BE2C (cell line): ENCODE data around the gene UGT1A9. TPM values are rescaled to one million over a fixed set of nuclear protein-coding genes. Genes with fewer than 3 reads are reported as not detected.
A peak's percentile ranks its signal among the peaks of the same experiment; 100 is the strongest.
"Not testable (repeated sequence)": the region's sequence is repeated elsewhere in the genome, so short reads cannot be mapped to it uniquely, and the experiment has no call there.

Experiments used
- DNase-seq: peaks from one replicate; pipeline ENCODE4 v3.0.0-alpha.2; 2020
- H3K27me3 ChIP-seq: fragments of 250-450 bp; sonication (Bioruptor Pico); 2 replicates; pipeline ENCODE4 v1.5.1; 2020; ENCODE audit warnings: mild to moderate bottlenecking
- H3K36me3 ChIP-seq: fragments of 250-450 bp; sonication (Bioruptor Pico); 2 replicates; pipeline ENCODE4 v1.5.1; 2020; ENCODE audit warnings: mild to moderate bottlenecking
- H3K4me1 ChIP-seq: fragments of 250-450 bp; sonication (Bioruptor Pico); 2 replicates; pipeline ENCODE4 v1.5.1; 2020
- H3K4me3 ChIP-seq: 2 replicates; pipeline ENCODE4 v1.5.1; 2011; ENCODE audit warnings: low read depth, low read length
- H3K9me3 ChIP-seq: fragments of 250-450 bp; sonication (Bioruptor Pico); 2 replicates; pipeline ENCODE4 v1.5.1; 2020
- polyA plus RNA-seq: library from polyadenylated mRNA; unstranded; fragments of >200 nt; gene quantifications from one replicate; pipeline ENCODE4 v1.2.1, GENCODE V29; 2012; ENCODE audit warnings: low read depth, missing spikeins; ENCODE audit not compliant: insufficient read length, insufficient read depth
- TF ChIP-seq, protein P1 (sequence below): IDR thresholded peaks from 2 replicates; pipeline ENCODE4 v1.5.1; 2012; ENCODE audit warnings: mild to moderate bottlenecking, low read depth, low read length

UGT1A9 gene
- not detected for polyA plus RNA-seq

GRCh38 chr2:233671290-233672161, at the start of gene UGT1A9:
Gene UGT1A9 (plus strand): TSS chr2:233671898. CDS start chr2:233671935, 37 bp downstream.
- Histone ChIP-seq H3K9me3 (no peaks in the 10 kb centered on the region), H3K27me3 (no peaks in the 10 kb centered on the region; the same call in 1 of the 2 replicates), H3K4me1 (no peaks in the 10 kb centered on the region), H3K4me3 (no peak within 1 kb of the TSS), H3K36me3 (no peaks in the 10 kb centered on the region)
- DNase-seq, result no peak
- TF ChIP-seq, protein P1, sequence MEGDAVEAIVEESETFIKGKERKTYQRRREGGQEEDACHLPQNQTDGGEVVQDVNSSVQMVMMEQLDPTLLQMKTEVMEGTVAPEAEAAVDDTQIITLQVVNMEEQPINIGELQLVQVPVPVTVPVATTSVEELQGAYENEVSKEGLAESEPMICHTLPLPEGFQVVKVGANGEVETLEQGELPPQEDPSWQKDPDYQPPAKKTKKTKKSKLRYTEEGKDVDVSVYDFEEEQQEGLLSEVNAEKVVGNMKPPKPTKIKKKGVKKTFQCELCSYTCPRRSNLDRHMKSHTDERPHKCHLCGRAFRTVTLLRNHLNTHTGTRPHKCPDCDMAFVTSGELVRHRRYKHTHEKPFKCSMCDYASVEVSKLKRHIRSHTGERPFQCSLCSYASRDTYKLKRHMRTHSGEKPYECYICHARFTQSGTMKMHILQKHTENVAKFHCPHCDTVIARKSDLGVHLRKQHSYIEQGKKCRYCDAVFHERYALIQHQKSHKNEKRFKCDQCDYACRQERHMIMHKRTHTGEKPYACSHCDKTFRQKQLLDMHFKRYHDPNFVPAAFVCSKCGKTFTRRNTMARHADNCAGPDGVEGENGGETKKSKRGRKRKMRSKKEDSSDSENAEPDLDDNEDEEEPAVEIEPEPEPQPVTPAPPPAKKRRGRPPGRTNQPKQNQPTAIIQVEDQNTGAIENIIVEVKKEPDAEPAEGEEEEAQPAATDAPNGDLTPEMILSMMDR, result no peak

DNA sequence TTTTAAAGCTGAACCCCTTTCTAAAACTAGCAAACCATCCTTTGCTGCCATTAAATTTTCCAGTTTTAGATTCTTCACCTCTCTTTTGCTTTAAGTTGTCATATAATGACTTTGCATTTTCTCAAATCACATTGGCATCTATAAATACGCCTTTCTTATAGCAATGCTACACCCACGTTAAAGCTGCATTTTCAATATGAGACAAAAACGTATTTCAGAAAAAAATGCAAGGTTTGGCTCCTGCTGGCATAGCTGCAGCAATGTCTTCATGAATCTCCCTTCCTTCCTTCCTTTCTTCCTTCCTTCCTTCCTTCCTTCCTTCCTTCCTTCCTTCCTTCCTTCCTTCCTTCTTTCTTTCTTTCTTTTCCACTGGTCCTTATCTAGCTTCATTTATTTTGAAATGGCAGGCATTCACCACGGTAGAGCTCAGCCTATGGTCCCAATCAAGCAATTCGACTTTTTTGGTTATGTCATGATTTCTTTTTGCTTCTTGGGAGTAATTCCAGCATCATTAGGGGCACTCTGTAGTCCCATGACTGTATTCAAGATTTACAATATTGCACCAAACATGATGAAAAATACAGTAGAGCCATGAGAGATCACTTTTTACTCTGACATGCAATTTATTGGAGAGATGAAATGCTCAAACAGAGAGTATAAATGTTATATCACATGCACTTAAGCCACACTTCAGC, 44.2 kb upstream of the UGT1A9 start:
- TF ChIP-seq, protein P1, result no peak
- H3K4me3 ChIP-seq, result no peak overlapping the region
- no peaks in the 10 kb centered on the region for H3K36me3 ChIP-seq
- no peaks in the 10 kb centered on the region for H3K4me1 ChIP-seq
- H3K9me3 ChIP-seq, result no peaks in the 10 kb centered on the region
- no peak for DNase-seq
- no peaks in the 10 kb centered on the region for H3K27me3 ChIP-seq

GRCh38 chr2:233636306-233636705, 35.4 kb upstream of the UGT1A9 start, which contains the start of gene UGT1A10:
Gene UGT1A10 (plus strand): TSS chr2:233636448. CDS start chr2:233636523, 75 bp downstream.
- not testable (repeated sequence) for H3K4me3 ChIP-seq, H3K27me3 ChIP-seq, DNase-seq, H3K9me3 ChIP-seq, H3K4me1 ChIP-seq, H3K36me3 ChIP-seq

- TF ChIP-seq, protein P1, result no peak
- Histone ChIP-seq H3K27me3 (peaks cover 3% of the 10 kb centered on the region), H3K9me3 (no peaks in the 10 kb centered on the region), H3K4me1 (no peaks in the 10 kb centered on the region), H3K36me3 (no peaks in the 10 kb centered on the region), H3K4me3 (no peak overlapping the region)
- DNase-seq, result no peak
Measured at GRCh38 chr2:233638836-233639235, 32.9 kb upstream of the UGT1A9 start.

DNA sequence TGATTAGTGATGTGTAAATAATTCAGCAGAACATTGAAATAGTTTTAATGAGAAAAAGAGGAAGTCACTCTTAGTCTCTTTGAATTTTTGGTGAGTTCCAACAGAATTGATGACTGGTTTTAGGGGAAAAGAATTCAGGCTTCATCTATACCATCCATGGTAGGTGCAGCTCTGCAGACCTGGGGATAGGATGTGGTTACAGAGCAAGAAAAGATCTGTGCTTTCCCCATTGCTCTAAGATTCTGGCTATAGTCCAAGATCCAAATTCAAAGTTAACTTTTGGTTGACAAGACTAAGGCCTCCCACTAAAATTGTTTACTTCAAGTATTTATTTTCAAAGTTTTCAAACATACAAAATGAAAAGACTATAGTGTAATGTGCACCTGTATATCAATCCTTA, 31.8 kb upstream of the UGT1A9 start:
- H3K36me3 ChIP-seq, result no peaks in the 10 kb centered on the region
- DNase-seq, result no peak
- H3K9me3 ChIP-seq, result no peaks in the 10 kb centered on the region
- H3K4me3 ChIP-seq, result no peak overlapping the region
- H3K4me1 ChIP-seq, result no peaks in the 10 kb centered on the region
- TF ChIP-seq, protein P1, result no peak
- H3K27me3 ChIP-seq, result peaks cover 3% of the 10 kb centered on the region

- Histone ChIP-seq H3K36me3 (no peaks in the 10 kb centered on the region), H3K9me3 (no peaks in the 10 kb centered on the region), H3K27me3 (no peaks in the 10 kb centered on the region; the same call in 1 of the 2 replicates), H3K4me1 (no peaks in the 10 kb centered on the region), H3K4me3 (no peak overlapping the region)
- TF ChIP-seq, protein P1, result peak; percentile 29
- DNase-seq, result peak; percentile 13
Measured at GRCh38 chr2:233643128-233643527, 28.6 kb upstream of the UGT1A9 start.

DNA sequence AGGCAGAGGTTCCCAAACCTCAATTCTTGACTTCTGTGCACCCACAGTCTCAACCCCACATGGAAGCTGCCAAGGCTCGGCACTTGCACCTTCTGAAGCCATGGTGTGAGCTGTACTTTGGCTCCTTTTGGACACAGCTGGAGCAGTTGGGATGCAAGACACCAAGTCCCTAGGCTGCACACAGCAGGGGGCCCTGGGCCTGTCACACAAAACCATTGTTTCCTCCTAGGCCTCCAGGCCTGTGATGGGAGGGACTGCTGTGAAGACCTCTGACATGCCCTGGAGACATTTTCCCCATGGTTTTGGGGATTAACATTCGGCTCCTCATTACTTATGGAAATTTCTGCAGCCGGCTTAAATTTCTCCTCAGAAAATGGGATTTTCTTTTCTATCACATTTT, 25.7 kb upstream of the UGT1A9 start:
- H3K36me3 ChIP-seq, H3K4me1 ChIP-seq, H3K27me3 ChIP-seq, H3K9me3 ChIP-seq, H3K4me3 ChIP-seq, DNase-seq: not testable (repeated sequence)
